Psoas muscle (tissue), 8 donors: Measurements from ENCODE around the gene ANO3. TPM values are rescaled to one million over a fixed set of nuclear protein-coding genes. Genes with fewer than 3 reads are reported as not detected.

Experiments used
- ATAC-seq, 4 donors: fragments of 200-7000 bp; cut with Tn5 transposase; one replicate each; pipeline ENCODE4 v1.9.1; 2020; ENCODE audit warnings: moderate library complexity in 3 of 4, mild to moderate bottlenecking in 2 of 4
- DNase-seq, 2 donors: peaks; one replicate each; pipeline ENCODE4 v3.0.0-alpha.2; 2020
- H3K27ac ChIP-seq: fragments of 200-600 bp; one replicate; pipeline ENCODE4 v1.8.0; 2022
- H3K27me3 ChIP-seq, 3 donors: fragments of 200-600 bp in 1 of 3; one replicate each; pipeline versions ENCODE4 v1.6.1 to v1.8.0; 2013 to 2022; ENCODE audit warnings: low read length in 2 of 3, mild to moderate bottlenecking in 2 of 3, moderate library complexity in 1 of 3; ENCODE audit not compliant: insufficient read depth in 3 of 3
- H3K36me3 ChIP-seq, 2 donors: fragments of 200-600 bp in 1 of 2; one replicate each; pipeline versions ENCODE4 v1.6.1 to v1.8.0; 2013 to 2022; ENCODE audit warnings: low read depth in 1 of 2, mild to moderate bottlenecking in 1 of 2, moderate library complexity in 1 of 2; ENCODE audit not compliant: insufficient read depth in 1 of 2
- H3K4me1 ChIP-seq: fragments of 200-600 bp; one replicate; pipeline ENCODE4 v1.8.0; 2022
- H3K4me3 ChIP-seq: fragments of 200-600 bp; one replicate; pipeline ENCODE4 v1.8.0; 2022; ENCODE audit warnings: mild to moderate bottlenecking
- H3K9me3 ChIP-seq: fragments of 200-600 bp; one replicate; pipeline ENCODE4 v1.8.0; 2022
- WGBS, 3 donors: extraction: QIAGEN DNeasy Blood & Tissue Kit; methylation state at CpG; one replicate each; pipeline versions ENCODE4 v1.1.6 to v1.1.7; 2013; 5-methylcytosine and 5-hydroxymethylcytosine counted together
- intact Hi-C, 2 donors: fragments of 100-400 bp; cut with DNase I; formaldehyde crosslinking; loops; one replicate each; pipeline versions ENCODE4 v1.11.0 to v1.14.2; 2022
- polyA plus RNA-seq, 3 donors: library from polyadenylated mRNA; stranded (reverse); fragments of 200-250 nt; gene quantifications; one replicate each; pipeline ENCODE4 v1.2.3, GENCODE V29; 2013
- total RNA-seq, 4 donors: library from RNA; stranded (reverse); fragmentation: NEBNext Ultra II Directional in 2 of 4; extraction: Animal tissue kit (Norgen Biotek cat#: 25700) in 2 of 4; gene quantifications; one replicate each; pipeline versions ENCODE4 v1.2.1 to v1.2.4, GENCODE V29; 2021 to 2023
- TF ChIP-seq, protein P1 (sequence below): fragments of 200-600 bp; IDR thresholded peaks from one replicate; pipeline ENCODE4 v1.8.0; 2022; ENCODE audit warnings: antibody characterized with exemption
- donor health status: healthy with polysubstance abuse.
- donor health status: DM: no; HTN: no; CAD: no; lungs with moderate emphysema.
- donor health status: Bipolar disorder and iron deficiency.
- donor health status: healthy.
- donor health status: DM: yes; HTN: yes; CAD: no.
- donor health status: DM: no; HTN: no; CAD: no.
- donor health status: DM: no; HTN: no; CAD: no.
- donor health status: DM: yes; HTN: yes; CAD: no.

The ANO3 gene
- total and polyA plus RNA-seq, 7 donors, result 0.01 TPM; not detected in 6

DNA sequence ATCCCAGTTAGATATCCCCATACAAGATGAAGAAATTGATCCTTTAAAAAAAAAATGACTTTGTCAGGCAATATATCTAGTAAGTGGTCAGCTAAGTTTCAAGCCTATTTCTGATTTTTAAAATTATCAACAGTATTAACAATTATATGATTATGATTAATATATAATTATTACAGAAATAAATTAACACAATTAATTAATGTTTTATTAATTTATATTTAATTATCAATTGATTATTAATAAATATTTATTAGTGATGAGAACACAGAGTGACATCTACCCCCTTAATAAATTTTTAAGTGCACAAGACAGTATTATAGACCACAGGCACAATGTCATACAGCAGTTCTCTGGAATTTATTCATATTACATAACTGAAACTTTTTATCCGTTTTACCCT lies 218.1 kb downstream of the ANO3 start:
- H3K27me3 ChIP-seq, result no peaks in the 10 kb centered on the region
- no peak overlapping the region for H3K27ac ChIP-seq
- no peaks in the 10 kb centered on the region for H3K36me3 ChIP-seq
- intact Hi-C loops, result no loop called here
- WGBS, 3 donors, result 59 to 75% (median 73%) methylated on average over 1 of the region's 1 CpG
- no peaks in the 10 kb centered on the region for H3K4me1 ChIP-seq
- no peak for DNase-seq
- no peaks in the 10 kb centered on the region for H3K9me3 ChIP-seq
- no peak for ATAC-seq
- TF ChIP-seq, protein P1, sequence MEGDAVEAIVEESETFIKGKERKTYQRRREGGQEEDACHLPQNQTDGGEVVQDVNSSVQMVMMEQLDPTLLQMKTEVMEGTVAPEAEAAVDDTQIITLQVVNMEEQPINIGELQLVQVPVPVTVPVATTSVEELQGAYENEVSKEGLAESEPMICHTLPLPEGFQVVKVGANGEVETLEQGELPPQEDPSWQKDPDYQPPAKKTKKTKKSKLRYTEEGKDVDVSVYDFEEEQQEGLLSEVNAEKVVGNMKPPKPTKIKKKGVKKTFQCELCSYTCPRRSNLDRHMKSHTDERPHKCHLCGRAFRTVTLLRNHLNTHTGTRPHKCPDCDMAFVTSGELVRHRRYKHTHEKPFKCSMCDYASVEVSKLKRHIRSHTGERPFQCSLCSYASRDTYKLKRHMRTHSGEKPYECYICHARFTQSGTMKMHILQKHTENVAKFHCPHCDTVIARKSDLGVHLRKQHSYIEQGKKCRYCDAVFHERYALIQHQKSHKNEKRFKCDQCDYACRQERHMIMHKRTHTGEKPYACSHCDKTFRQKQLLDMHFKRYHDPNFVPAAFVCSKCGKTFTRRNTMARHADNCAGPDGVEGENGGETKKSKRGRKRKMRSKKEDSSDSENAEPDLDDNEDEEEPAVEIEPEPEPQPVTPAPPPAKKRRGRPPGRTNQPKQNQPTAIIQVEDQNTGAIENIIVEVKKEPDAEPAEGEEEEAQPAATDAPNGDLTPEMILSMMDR, result no peak
- no peak overlapping the region for H3K4me3 ChIP-seq

DNA sequence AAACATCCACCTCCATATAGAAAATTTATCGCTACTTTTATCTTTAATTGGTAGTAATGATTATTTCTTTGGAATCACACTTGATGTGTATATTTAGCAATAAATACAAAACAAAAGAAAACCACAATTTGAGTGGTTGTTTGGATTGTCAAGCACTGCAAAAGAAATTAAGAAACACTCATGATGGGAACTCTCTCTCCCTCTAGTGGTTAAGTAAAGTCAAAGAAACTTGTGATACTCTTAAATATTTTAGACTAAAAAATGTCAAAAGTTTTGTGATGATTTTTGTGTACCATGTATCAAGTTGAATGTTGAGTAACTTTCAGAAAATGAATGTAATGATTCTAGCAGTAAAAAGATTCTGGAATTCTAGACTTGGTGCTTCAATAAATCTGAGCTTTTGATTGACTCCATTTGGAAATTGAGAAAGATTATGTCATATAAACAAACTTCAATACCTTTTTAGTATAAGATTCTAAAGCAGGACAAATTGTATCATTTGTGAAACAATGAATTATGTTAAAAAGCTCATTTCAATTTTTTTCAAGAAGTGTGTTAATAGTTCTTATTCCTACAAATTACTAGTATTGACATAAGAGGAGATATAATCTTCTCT lies 219.4 kb downstream of the ANO3 start:
- H3K4me3 ChIP-seq, result no peak overlapping the region
- H3K9me3 ChIP-seq, result no peaks in the 10 kb centered on the region
- no peaks in the 10 kb centered on the region for H3K36me3 ChIP-seq
- TF ChIP-seq, protein P1, result no peak
- intact Hi-C loops, result no loop called here
- DNase-seq (no peak), ATAC-seq (no peak)
- no peak overlapping the region for H3K27ac ChIP-seq
- no peaks in the 10 kb centered on the region for H3K27me3 ChIP-seq
- 39 to 73% (median 58%) methylated on average over 1 of the region's 1 CpG for WGBS, 3 donors
- H3K4me1 ChIP-seq, result no peaks in the 10 kb centered on the region

DNA sequence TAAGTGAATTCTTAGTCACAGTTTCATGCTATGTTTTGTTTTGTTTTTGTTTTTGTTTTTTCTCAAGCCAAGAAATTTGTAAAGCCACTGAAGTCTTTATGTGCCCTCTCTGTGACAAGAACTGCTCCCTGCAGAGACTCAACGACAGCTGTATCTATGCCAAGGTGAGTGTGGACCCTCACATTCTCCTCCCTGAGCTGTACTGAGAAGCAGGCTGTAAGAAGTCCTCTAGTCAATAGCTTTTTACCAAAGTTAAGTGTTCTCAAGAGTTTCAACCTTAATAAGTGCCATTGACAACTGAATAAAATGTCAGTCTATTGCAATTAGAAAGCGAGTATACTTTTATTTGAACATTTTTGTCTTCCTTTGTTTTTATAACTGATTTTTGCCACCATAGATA lies 221.3 kb downstream of the ANO3 start:
- Histone ChIP-seq H3K27ac (no peak overlapping the region), H3K4me1 (no peaks in the 10 kb centered on the region), H3K36me3 (no peaks in the 10 kb centered on the region), H3K27me3 (no peaks in the 10 kb centered on the region), H3K4me3 (no peak overlapping the region), H3K9me3 (no peaks in the 10 kb centered on the region)
- intact Hi-C loops, result no loop called here
- ATAC-seq, result no peak
- DNase-seq, result no peak
- WGBS, 3 donors, result 63 to 67% (median 65%) methylated on average over 2 of the region's 2 CpGs
- TF ChIP-seq, protein P1, result no peak

DNA sequence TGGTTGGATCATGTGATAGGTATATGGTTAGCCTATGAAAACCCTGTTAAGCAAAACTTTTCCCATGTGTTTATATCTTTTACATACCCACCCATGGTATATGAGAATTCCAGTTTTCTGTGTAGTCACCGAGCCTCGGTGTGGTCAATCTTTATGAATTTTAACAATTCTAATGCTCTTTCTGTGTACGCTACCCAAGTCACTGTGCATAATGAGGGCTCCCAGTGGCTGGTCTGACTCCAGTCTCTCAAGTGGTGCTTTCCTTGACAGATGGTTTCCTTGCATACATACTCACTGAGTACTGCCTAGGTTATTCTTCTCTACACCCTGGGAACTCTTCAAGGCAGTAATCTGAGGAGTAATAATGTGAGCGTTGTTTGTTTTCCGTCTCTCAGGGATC lies 222.5 kb downstream of the ANO3 start:
- no peak for ATAC-seq
- WGBS, 3 donors, result 74 to 93% (median 80%) methylated on average over 5 of the region's 5 CpGs
- H3K27ac ChIP-seq, result no peak overlapping the region
- no peaks in the 10 kb centered on the region for H3K36me3 ChIP-seq
- H3K4me3 ChIP-seq, result no peak overlapping the region
- TF ChIP-seq, protein P1, result no peak
- H3K4me1 ChIP-seq, result no peaks in the 10 kb centered on the region
- no peaks in the 10 kb centered on the region for H3K9me3 ChIP-seq
- no peaks in the 10 kb centered on the region for H3K27me3 ChIP-seq
- intact Hi-C loops, result no loop called here
- DNase-seq, result no peak

DNA sequence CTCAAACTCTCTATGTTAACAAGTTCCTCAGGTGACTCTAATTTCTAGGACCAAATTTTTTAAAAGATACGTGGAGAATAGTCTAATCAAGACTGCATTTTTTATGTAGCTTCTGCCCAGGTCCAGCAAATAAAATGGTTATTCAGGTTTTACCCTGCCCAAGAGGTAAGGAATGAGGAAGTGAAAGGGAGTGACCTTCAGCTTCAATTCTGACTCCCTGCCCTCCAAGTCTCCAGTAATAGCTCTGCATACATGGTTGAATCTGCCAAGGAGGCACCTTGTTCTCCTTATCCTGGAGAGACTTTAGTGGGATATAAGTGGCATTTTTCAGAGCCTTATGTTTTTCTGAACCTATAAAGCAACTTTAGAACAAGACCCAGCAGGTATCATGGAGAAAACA lies 224.7 kb downstream of the ANO3 start:
- TF ChIP-seq, protein P1, result no peak
- no peaks in the 10 kb centered on the region for H3K9me3 ChIP-seq
- no peak overlapping the region for H3K4me3 ChIP-seq
- DNase-seq (no peak), ATAC-seq (no peak)
- H3K27ac ChIP-seq, result no peak overlapping the region
- intact Hi-C loops, result no loop called here
- no peaks in the 10 kb centered on the region for H3K36me3 ChIP-seq
- WGBS, 3 donors, result 79 to 84% (median 80%) methylated on average over 1 of the region's 1 CpG
- no peaks in the 10 kb centered on the region for H3K4me1 ChIP-seq
- H3K27me3 ChIP-seq, result no peaks in the 10 kb centered on the region
